Stimulated activated CD4-positive, alpha-beta T cell treated with anti-CD3 and anti-CD28 coated beads, Interleukin-1b, Interleukin-23, amount 100 ng/mL, for 24 hours (primary cell): Measurements from ENCODE around the gene SNX10.
A peak's percentile ranks its signal among the peaks of the same experiment; 100 is the strongest.

Source experiments
- DNase-seq, 4 experiments: peaks; one replicate each; pipeline ENCODE4 v3.0.0-alpha.2; 2020; ENCODE audit warnings: low read depth in 4 of 4, low spot score in 1 of 4

The SNX10 gene

DNA sequence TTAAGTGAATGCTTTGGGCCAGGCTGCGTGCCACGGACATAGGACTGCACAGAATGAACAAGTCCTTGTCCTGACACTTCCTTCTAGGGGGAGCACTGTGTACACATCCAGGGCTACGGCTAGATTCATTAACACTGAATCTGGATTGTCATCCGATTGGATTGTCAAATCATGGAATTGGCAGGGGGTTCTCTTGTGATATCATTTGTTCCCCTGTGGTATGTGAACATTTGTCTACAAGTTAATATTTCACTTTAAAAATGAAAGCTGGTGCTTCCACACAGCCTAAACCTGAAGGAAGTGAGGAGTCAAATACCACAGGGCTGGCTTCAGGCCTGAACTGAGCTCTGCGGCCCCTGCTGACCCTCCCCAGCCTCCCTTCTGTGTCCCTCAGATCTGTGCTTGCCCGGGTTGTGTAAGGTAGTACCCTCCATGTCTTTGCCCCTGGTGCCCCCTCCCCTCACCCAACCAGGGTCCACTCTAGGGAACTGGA is 75.6 kb downstream of the SNX10 start:
- DNase-seq = no peak

DNA sequence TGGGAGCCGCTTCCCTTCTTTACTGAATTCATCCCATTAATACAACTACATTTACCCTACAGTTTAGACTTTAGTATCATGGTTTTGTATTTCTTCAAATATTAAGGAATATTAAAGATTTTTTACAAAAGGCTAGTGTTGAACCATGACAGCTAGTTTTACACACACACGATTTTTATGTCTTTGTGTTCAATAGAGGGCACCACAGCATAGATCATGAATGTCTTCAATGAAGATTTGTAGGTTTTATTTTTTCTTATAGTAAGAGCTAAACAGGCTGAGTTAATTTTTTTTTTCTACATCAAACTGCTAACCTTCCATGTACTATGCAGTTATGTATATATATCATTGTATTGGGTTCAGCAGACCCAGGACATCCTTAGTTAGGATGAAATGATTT is 76.9 kb downstream of the SNX10 start:
- DNase-seq = no peak

- no peak for DNase-seq
These were observed 77.9 kb downstream of the SNX10 start for GRCh38 chr7:26369593-26369992.

DNA sequence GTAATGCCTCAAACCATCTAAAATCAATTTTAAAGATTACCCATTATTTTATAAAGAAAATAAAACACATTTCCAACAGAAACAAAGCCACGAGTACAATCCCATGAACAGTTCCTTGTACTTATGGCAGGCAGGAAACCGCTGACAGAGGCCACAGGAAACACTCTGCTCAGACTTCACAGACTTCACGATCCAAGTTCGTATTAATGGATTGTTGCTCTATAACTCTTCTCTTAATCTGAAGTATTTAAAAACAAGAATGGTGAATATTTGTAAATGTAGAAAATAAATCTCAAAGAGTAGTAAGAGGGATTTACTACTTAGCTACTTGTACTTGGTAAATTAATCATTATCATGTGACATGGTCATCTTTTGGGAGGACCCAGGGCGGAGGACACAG is 78.3 kb downstream of the SNX10 start:
- no peak for DNase-seq

- DNase-seq = no peak
These were observed 80.6 kb downstream of the SNX10 start for GRCh38 chr7:26372249-26372648.

DNA sequence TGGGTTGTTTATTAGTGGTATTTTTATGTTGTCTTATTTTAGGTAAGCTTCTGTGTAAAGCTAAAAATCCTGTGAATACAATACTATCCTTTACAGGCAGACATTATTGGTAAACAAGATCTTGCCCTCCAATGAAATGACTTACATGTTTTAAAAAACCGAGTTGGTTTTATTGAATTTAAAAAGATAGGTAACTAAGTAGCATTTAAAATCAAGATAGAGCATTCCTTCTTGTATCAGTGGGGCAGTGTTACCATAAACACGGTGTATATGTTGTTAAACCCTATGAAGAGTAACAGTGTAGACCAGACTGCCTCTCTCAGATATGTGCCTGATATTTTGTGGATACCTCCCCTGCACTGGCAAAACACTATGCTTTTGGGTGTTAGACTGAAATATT is 81.0 kb downstream of the SNX10 start:
- DNase-seq = no peak

DNA sequence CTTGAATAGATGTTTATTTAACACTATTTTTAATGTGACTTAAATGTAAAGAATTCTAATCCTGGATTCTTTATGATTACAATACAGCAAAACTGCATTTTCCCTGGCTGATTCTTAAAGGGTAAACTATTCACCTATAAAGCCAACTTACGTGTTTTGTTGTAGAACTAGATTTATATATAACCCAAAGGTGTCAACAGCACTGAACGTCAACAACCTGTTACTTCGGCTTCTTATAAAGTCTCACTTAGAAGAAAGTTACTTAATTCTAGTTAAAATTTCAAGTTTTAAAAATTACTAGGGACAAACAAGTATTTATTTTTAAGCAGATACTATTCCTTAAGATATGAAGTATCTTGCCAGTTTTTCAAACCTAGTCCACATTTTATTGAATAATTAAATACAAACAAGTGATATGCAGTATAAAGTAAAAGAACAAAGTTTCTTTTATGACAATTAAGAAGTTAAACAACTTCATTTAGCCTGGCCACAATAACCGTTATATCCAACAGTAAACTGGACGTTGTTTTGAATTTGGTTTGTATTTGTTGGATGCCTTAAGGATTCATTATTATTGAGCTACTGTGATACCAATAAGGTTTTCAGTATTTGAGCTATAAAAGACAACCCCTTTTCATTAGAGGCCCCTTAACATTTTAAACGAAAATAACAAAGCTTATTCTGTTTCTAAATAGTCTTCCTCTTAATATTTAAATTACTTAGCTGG is 83.1 kb downstream of the SNX10 start:
- no peak for DNase-seq

- no peak for DNase-seq
These were observed 84.1 kb downstream of the SNX10 start for GRCh38 chr7:26375726-26376174.

DNA sequence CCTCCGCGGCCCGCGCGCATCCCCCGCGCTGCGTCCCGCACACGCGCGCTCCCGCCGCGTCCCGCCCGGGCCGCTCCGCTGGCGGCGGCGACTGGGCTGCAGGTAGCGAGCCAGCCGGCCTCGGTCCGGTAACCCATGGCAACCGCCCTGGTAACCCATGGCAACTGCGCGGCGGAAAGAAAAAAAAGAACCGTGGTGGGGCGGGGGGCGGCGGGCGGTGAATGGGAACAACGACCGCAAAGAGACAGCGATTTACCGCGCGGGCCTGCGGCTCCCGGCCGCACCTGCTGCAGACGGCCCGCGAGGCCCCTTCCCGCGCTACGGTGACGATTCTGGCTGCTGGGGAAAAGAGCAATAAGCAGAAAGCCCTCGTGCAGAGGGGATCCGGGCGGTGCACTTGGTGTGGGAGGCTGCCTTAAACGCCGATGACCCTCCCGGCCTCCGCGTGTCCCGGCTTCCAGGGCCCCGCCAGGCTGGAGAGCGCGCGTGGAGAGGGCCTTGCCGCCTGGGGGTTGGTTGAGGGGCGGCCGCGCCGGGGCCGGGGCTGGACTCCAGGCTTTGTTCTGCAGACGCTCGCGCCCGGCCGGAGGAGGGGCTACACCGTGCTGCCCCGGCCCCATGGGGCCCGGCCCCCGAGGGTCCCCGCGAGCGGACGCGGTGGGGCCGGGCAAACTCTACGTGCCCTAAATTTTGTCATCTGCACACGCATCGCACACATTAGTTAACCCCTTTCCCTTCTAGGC is 84.7 kb downstream of the SNX10 start:
- DNase-seq = peak in 1 of 4 experiments; percentile 14

DNA sequence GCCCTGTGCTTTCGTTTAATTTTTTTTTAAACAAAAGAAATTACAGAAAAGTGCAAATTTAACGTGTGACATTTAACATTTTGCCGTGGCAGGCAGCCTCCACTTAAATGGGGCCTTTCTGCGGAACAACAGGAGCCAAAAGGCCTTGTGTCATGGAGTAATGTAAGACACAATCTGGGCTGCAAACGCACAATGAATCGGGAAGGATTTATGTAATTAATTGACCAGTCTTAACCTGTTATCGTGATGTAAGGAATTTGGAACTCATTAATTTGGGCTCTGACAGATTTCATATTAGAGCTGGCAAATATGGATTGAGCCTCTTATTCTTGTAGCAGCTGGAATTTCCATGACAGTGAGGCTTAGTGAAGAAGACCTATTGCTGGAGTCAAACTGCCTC is 86.4 kb downstream of the SNX10 start:
- no peak for DNase-seq

DNA sequence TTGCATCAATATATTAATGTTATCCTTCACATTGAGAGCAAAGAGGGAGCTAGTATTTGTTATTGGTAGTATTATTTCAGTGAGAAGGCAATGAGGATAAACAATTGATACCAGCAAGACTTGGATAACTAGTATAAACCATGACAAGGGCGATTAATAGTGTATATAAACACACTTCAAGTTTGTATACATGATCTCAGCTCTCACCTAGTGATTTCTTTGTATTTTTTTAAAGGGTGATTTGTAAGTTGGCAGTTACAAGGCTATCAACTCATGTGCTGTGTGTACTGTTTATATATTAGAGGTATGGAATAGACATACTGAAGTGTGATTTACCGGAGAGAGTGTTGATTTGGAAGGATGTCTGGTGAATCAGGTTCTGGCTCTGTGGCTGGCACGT is 88.0 kb downstream of the SNX10 start:
- no peak for DNase-seq

DNA sequence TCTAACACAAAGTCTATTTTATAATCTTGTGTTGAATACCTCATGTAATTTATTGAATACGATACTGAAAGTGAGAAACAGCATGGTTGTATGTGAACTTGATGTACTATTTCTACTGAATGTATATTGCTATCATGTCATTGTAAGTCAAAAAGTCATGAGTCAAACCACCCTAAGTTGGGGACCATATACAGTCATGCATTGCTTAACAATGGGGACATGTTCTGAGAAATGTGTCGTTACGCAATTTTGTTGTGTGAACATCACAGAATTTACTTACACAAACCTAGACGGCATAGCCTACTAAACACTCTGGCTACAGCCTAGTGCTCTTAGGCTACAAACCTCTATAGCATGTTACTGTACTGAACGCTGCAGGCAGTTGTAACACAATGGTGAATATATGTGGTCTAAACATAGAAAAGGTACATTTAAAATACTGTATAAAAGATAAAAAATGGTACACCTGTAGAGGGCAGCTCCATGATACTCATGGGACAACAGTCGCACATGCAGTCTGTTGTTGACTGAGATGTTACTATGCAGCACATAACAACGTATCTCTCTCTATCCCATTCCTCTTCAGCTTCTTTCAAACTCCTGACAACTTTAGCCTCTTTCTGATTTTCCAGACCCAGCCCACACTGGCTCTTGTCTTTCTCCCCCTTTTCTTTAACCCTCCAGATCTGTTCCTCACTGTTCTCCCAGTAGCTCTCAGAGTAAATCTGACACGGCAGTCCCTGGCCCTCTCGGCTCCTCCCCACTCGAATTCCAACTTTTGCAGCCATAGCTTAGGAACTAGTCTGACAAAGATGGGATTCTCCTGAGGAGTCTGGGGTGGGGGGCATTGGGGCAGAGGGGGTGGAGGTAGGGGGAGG is 90.1 kb downstream of the SNX10 start:
- DNase-seq = no peak

GRCh38 chr7:26385240-26385639 is 93.6 kb downstream of the SNX10 start:
- no peak for DNase-seq

- no peak for DNase-seq
These were observed 96.1 kb downstream of the SNX10 start for GRCh38 chr7:26387731-26388130.

DNA sequence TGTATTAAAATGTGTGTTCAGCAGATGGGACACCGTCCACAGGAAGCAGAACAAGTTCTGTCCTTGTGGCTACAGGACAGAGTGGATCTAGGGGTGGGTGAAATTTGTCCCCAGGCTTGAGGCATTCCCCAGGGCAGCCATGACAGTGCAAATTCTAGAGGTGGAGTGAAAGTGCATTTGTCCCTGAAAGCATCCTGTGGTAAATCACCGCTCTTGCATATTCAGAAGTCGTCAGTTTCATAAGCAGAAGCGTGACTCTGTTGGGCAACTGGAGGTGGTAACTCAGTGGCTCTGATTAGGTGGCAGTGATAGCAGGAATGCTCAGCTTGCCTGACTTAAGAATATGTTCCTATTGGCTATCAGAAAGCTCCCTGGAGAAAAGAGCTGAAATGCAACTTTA is 96.6 kb downstream of the SNX10 start:
- no peak for DNase-seq

DNA sequence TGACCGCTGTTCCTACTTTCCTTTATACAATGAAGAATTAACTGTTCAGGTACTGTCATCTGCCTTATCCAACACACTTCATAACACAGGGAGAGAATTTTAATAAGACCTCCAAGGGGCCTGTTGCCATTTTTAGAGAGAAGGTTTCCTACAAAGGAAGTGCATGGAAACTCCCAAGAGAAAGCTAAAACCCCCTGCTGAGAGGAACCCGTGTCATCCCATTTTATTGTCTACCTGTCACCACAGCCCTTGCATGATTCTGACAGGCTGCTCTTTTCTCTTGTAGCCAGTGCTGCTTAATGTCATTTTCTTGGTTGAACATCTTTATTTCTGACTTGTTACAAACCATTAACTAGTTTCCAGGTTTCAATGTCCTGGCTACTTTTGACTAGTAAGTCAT is 98.4 kb downstream of the SNX10 start:
- DNase-seq = no peak

GRCh38 chr7:26393818-26394217 is 102.2 kb downstream of the SNX10 start:
- no peak for DNase-seq

- DNase-seq = no peak
These were observed 105.7 kb downstream of the SNX10 start for GRCh38 chr7:26397332-26397731.

GRCh38 chr7:26397796-26398426 is 106.2 kb downstream of the SNX10 start:
- DNase-seq = peak in 1 of 4 experiments; percentile 5

GRCh38 chr7:26398427-26398755 is 106.7 kb downstream of the SNX10 start:
- DNase-seq = peak in 1 of 4 experiments; percentile 34
